OCI-LY7 (cell line): ENCODE results near the gene NME7. TPM values are rescaled to one million over a fixed set of nuclear protein-coding genes. Genes with fewer than 3 reads are reported as not detected.

Experiments
- BruUV-seq: library from RNA; stranded (reverse); fragments of 400-500 nt; replicated peaks from 2 replicates; lab custom pipeline; 2021; lab: Mats Ljungman, UMichigan
- CTCF ChIA-PET: fragments of 300-600 bp; sonication (Branson Sonifier 250); formaldehyde crosslinking; loops from one replicate; lab custom pipeline; 2022; ENCODE audit warnings: antibody characterized with exemption; ENCODE audit not compliant: unreplicated experiment; lab: Charles Lee
- POLR2A ChIA-PET: fragments of 300-600 bp; sonication (Branson Sonifier 250); formaldehyde crosslinking; loops from one replicate; lab custom pipeline; 2022; ENCODE audit warnings: antibody characterized with exemption; lab: Charles Lee
- DNase-seq: peaks from one replicate; pipeline ENCODE4 v3.0.0-alpha.2; 2015; ENCODE audit warnings: low spot score
- H2AFZ ChIP-seq: fragments of 200-600 bp; sonication (generic), shearing (Covaris generic); 2 replicates; pipeline ENCODE4 v1.6.1; 2014; ENCODE audit warnings: mild to moderate bottlenecking, antibody characterized with exemption, low read length, moderate library complexity
- H3K27ac ChIP-seq: fragments of 200-600 bp; sonication (generic); 2 replicates; pipeline ENCODE4 v1.5.1; 2014; ENCODE audit warnings: mixed run types, low read depth, mild to moderate bottlenecking, moderate library complexity, low read length, inconsistent platforms; ENCODE audit not compliant: poor library complexity, severe bottlenecking
- H3K36me3 ChIP-seq: fragments of 200-600 bp; sonication (generic); 2 replicates; pipeline ENCODE4 v1.6.1; 2014; ENCODE audit warnings: mild to moderate bottlenecking, antibody characterized with exemption, low read length, moderate library complexity, mixed read lengths; ENCODE audit not compliant: insufficient read depth
- H3K4me1 ChIP-seq: fragments of 200-600 bp; sonication (generic); 2 replicates; pipeline ENCODE4 v1.5.1; 2014; ENCODE audit warnings: mild to moderate bottlenecking, low read length; ENCODE audit not compliant: insufficient read depth, poor library complexity, severe bottlenecking
- H3K4me2 ChIP-seq: fragments of 200-600 bp; sonication (generic); 2 replicates; pipeline ENCODE4 v1.6.1; 2014; ENCODE audit warnings: mild to moderate bottlenecking, low read length
- H3K4me3 ChIP-seq: fragments of 200-600 bp; sonication (generic); 2 replicates; pipeline ENCODE4 v1.5.1; 2014; ENCODE audit warnings: mild to moderate bottlenecking, low read depth, low read length; ENCODE audit not compliant: poor library complexity, severe bottlenecking
- H3K79me2 ChIP-seq: fragments of 200-600 bp; sonication (generic); 2 replicates; pipeline ENCODE4 v1.6.1; 2016; ENCODE audit warnings: low read depth, mild to moderate bottlenecking, low read length, moderate library complexity, mixed read lengths; ENCODE audit not compliant: insufficient read depth
- H3K9me2 ChIP-seq: fragments of 200-600 bp; sonication (generic); 2 replicates; pipeline ENCODE4 v1.6.1; 2016; ENCODE audit warnings: mild to moderate bottlenecking, low read length, mixed read lengths; ENCODE audit not compliant: insufficient read depth
- H3K9me3 ChIP-seq: fragments of 200-600 bp; sonication (generic); 2 replicates; pipeline ENCODE4 v1.6.1; 2014; ENCODE audit warnings: mild to moderate bottlenecking, mixed run types, low read length, mixed read lengths
- H4K20me1 ChIP-seq: fragments of 200-600 bp; sonication (generic); 2 replicates; pipeline ENCODE4 v1.6.1; 2014; ENCODE audit warnings: mild to moderate bottlenecking, antibody characterized with exemption, low read length, moderate library complexity, mixed read lengths; ENCODE audit not compliant: insufficient read depth
- CTCF ChIP-seq: fragments of 200-600 bp; sonication (generic); conservative IDR thresholded peaks from 2 replicates; pipeline ENCODE4 v1.5.1; 2014; ENCODE audit warnings: mild to moderate bottlenecking, antibody characterized with exemption, low read length, moderate library complexity, mixed read lengths
- EZH2phosphoT487 ChIP-seq: fragments of 200-600 bp; sonication (generic); IDR thresholded peaks from 2 replicates; pipeline ENCODE4 v1.6.1; 2018; ENCODE audit warnings: low read depth, borderline replicate concordance, mild to moderate bottlenecking, mixed run types, antibody characterized with exemption, low read length, moderate library complexity, mixed read lengths
- intact Hi-C: fragments of 100-400 bp; cut with micrococcal nuclease; formaldehyde crosslinking; loops from one replicate; pipeline ENCODE4 v1.10.0; 2022; ENCODE audit not compliant: unreplicated experiment
- total RNA-seq, 2 experiments: library from RNA; depleted of rRNA in 1 of 2; stranded (reverse); fragments of >200 nt in 1 of 2; shearing (Covaris generic) in 1 of 2; gene quantifications; 2 replicates each; pipeline ENCODE4 v1.2.3, GENCODE V29; 2014 to 2022

NME7 gene
- total RNA-seq, 2 experiments from 2014 or later, result 9.3 to 17.0 TPM

- no peak for DNase-seq
- TF ChIP-seq CTCF (no peak), EZH2phosphoT487 (no peak)
- no peak overlapping the region for H2AFZ ChIP-seq
- H3K9me2 ChIP-seq, result no peaks in the 10 kb centered on the region
- 0 out of 2 replicates have a peak, but pooled peaks cover 9% of the 10 kb centered on the region for H4K20me1 ChIP-seq
- H3K79me2 ChIP-seq, result no peaks in the 10 kb centered on the region; the same call in 1 of the 2 replicates
- no peaks in the 10 kb centered on the region for H3K4me1 ChIP-seq
- no peak overlapping the region for H3K4me3 ChIP-seq
- H3K27ac ChIP-seq, result no peak overlapping the region
- no TSS peak for BruUV-seq
- H3K36me3 ChIP-seq, result peaks cover 84% of the 10 kb centered on the region
- H3K9me3 ChIP-seq, result no peaks in the 10 kb centered on the region
- ChIA-PET POLR2A (no interaction called here), CTCF (no interaction called here)
- intact Hi-C loops, result no loop called here
- H3K4me2 ChIP-seq, result no peak overlapping the region
These were observed 244.6 kb downstream of the NME7 start for GRCh38 chr1:169122976-169123375.

- TF ChIP-seq EZH2phosphoT487 (no peak), CTCF (no peak)
- DNase-seq, result no peak
- H3K79me2 ChIP-seq, result no peaks in the 10 kb centered on the region; the same call in 1 of the 2 replicates
- H3K4me3 ChIP-seq, result no peak overlapping the region
- H3K9me3 ChIP-seq, result no peaks in the 10 kb centered on the region
- intact Hi-C loops, result no loop called here
- H2AFZ ChIP-seq, result no peak overlapping the region
- BruUV-seq, result no TSS peak
- H3K9me2 ChIP-seq, result no peaks in the 10 kb centered on the region
- 0 out of 2 replicates have a peak, but pooled peaks cover 9% of the 10 kb centered on the region for H4K20me1 ChIP-seq
- no peak overlapping the region for H3K27ac ChIP-seq
- H3K36me3 ChIP-seq, result peaks cover 82% of the 10 kb centered on the region
- peaks cover 4% of the 10 kb centered on the region for H3K4me1 ChIP-seq
- POLR2A ChIA-PET, result interaction anchor here (2.8 kb wide), 1 partner anchor 12 kb away, joined by 17 read pairs; no protein-coding TSS in a partner anchor
- no peak overlapping the region for H3K4me2 ChIP-seq
- CTCF ChIA-PET, result no interaction called here
These were observed 246.3 kb downstream of the NME7 start for GRCh38 chr1:169121146-169121923.

- TF ChIP-seq CTCF (no peak), EZH2phosphoT487 (no peak)
These were observed 247.5 kb downstream of the NME7 start for GRCh38 chr1:169120066-169120465.

More at GRCh38 chr1:169120066-169120465, 247.5 kb downstream of the NME7 start:
- Histone ChIP-seq H3K9me2 (no peaks in the 10 kb centered on the region), H2AFZ (no peak overlapping the region), H3K4me3 (no peak overlapping the region), H3K36me3 (peaks cover 82% of the 10 kb centered on the region), H3K9me3 (no peaks in the 10 kb centered on the region), H3K79me2 (no peaks in the 10 kb centered on the region; the same call in 1 of the 2 replicates), H3K27ac (no peak overlapping the region), H4K20me1 (0 out of 2 replicates have a peak, but pooled peaks cover 9% of the 10 kb centered on the region), H3K4me1 (peaks cover 14% of the 10 kb centered on the region), H3K4me2 (no peak overlapping the region)
- no peak for DNase-seq
- ChIA-PET CTCF (no interaction called here), POLR2A (interaction anchor here (2.8 kb wide), 1 partner anchor 11 kb away, joined by 17 read pairs; no protein-coding TSS in a partner anchor)
- intact Hi-C loops, result no loop called here
- no TSS peak for BruUV-seq
